Activated CD4-positive, alpha-beta T cell treated with anti-CD3 and anti-CD28 coated beads, Interleukin-2, amount 10 ng/mL, durations not matched to agents 24 days and 14 days (primary cell): ENCODE data around the gene MTSS2. TPM values are rescaled to one million over a fixed set of nuclear protein-coding genes. Genes with fewer than 3 reads are reported as not detected.
A peak's percentile ranks its signal among the peaks of the same experiment; 100 is the strongest.

Experiments used
- DNase-seq: peaks from one replicate; pipeline ENCODE4 v3.0.0; 2022
- H3K27ac Mint-ChIP-seq: one replicate; pipeline ENCODE4 v1.8.0; 2022; ENCODE audit warnings: mild to moderate bottlenecking, mixed read lengths
- H3K27me3 Mint-ChIP-seq: one replicate; pipeline ENCODE4 v1.8.0; 2022; ENCODE audit warnings: mixed read lengths
- H3K36me3 Mint-ChIP-seq: one replicate; pipeline ENCODE4 v1.8.0; 2022; ENCODE audit warnings: low read depth, mild to moderate bottlenecking, mixed read lengths
- H3K4me1 Mint-ChIP-seq: one replicate; pipeline ENCODE4 v1.8.0; 2021; ENCODE audit warnings: mixed read lengths
- H3K4me3 Mint-ChIP-seq: one replicate; pipeline ENCODE4 v1.8.0; 2022; ENCODE audit warnings: mild to moderate bottlenecking, moderate library complexity, mixed read lengths
- H3K9me3 Mint-ChIP-seq: one replicate; pipeline ENCODE4 v1.8.0; 2021; ENCODE audit warnings: mixed read lengths
- intact Hi-C: fragments of 100-400 bp; cut with micrococcal nuclease; formaldehyde crosslinking; loops from one replicate; pipeline ENCODE4 v1.15.1; 2023
- total RNA-seq: library from RNA; stranded (reverse); gene quantifications from 2 replicates; pipeline ENCODE4 v1.2.3, GENCODE V29; 2022

The MTSS2 gene
- total RNA-seq = 2.6 and 3.7 TPM in 2 replicates

- Mint-ChIP-seq H3K27ac (no peak within 1 kb of the TSS), H3K36me3 (no peaks in the 10 kb centered on the region), H3K4me3 (peak within 1 kb of the TSS; percentile 59), H3K9me3 (no peaks in the 10 kb centered on the region), H3K4me1 (no peaks in the 10 kb centered on the region), H3K27me3 (peaks cover 25% of the 10 kb centered on the region)
- DNase-seq = peak; percentile 75
- intact Hi-C loops = no loop called here
Measured at GRCh38 chr16:70685938-70686375, at the start of gene MTSS2. TSS of gene MTSS2 (minus strand) at chr16:70686053. CDS start at chr16:70685791, 262 bp downstream.

- peak; percentile 64 for DNase-seq
- no peak overlapping the region for H3K4me3 Mint-ChIP-seq
- peaks cover 52% of the 10 kb centered on the region for H3K4me1 Mint-ChIP-seq
- intact Hi-C loops = loop anchor here (5.0 kb wide), 1 partner anchor 38 kb away; no protein-coding TSS in a partner anchor
- H3K9me3 Mint-ChIP-seq = no peaks in the 10 kb centered on the region
- peaks cover 31% of the 10 kb centered on the region for H3K36me3 Mint-ChIP-seq
- H3K27ac Mint-ChIP-seq = peak overlapping the region; percentile 8
- H3K27me3 Mint-ChIP-seq = no peaks in the 10 kb centered on the region
Measured at GRCh38 chr16:70735141-70735979, 49.5 kb upstream of the MTSS2 start.

GRCh38 chr16:70734522-70735095 lies 48.8 kb upstream of the MTSS2 start:
- no peaks in the 10 kb centered on the region for H3K9me3 Mint-ChIP-seq
- H3K27me3 Mint-ChIP-seq = no peaks in the 10 kb centered on the region
- peaks cover 34% of the 10 kb centered on the region for H3K36me3 Mint-ChIP-seq
- peak overlapping the region; percentile 34 for H3K27ac Mint-ChIP-seq
- H3K4me3 Mint-ChIP-seq = no peak overlapping the region
- intact Hi-C loops = loop anchor here (5.0 kb wide), 1 partner anchor 37 kb away; no protein-coding TSS in a partner anchor
- DNase-seq = no peak
- H3K4me1 Mint-ChIP-seq = peaks cover 48% of the 10 kb centered on the region

- Mint-ChIP-seq H3K27me3 (no peaks in the 10 kb centered on the region), H3K36me3 (peaks cover 29% of the 10 kb centered on the region), H3K27ac (no peak overlapping the region), H3K4me3 (no peak overlapping the region), H3K9me3 (no peaks in the 10 kb centered on the region), H3K4me1 (peaks cover 14% of the 10 kb centered on the region)
- no peak for DNase-seq
- intact Hi-C loops = no loop called here
Measured at GRCh38 chr16:70730944-70731343, 45.1 kb upstream of the MTSS2 start.

- intact Hi-C loops = no loop called here
- H3K4me1 Mint-ChIP-seq = peaks cover 9% of the 10 kb centered on the region
- DNase-seq = no peak
- H3K27me3 Mint-ChIP-seq = no peaks in the 10 kb centered on the region
- H3K27ac Mint-ChIP-seq = no peak overlapping the region
- peaks cover 26% of the 10 kb centered on the region for H3K36me3 Mint-ChIP-seq
- no peak overlapping the region for H3K4me3 Mint-ChIP-seq
- no peaks in the 10 kb centered on the region for H3K9me3 Mint-ChIP-seq
Measured at GRCh38 chr16:70730031-70730430, 44.2 kb upstream of the MTSS2 start.

GRCh38 chr16:70729292-70729691 lies 43.4 kb upstream of the MTSS2 start:
- H3K9me3 Mint-ChIP-seq = no peaks in the 10 kb centered on the region
- intact Hi-C loops = no loop called here
- H3K36me3 Mint-ChIP-seq = peaks cover 19% of the 10 kb centered on the region
- DNase-seq = no peak
- peaks cover 5% of the 10 kb centered on the region for H3K4me1 Mint-ChIP-seq
- no peak overlapping the region for H3K27ac Mint-ChIP-seq
- H3K4me3 Mint-ChIP-seq = no peak overlapping the region
- no peaks in the 10 kb centered on the region for H3K27me3 Mint-ChIP-seq

GRCh38 chr16:70728150-70728549 lies 42.3 kb upstream of the MTSS2 start:
- Mint-ChIP-seq H3K27me3 (no peaks in the 10 kb centered on the region), H3K9me3 (no peaks in the 10 kb centered on the region), H3K27ac (no peak overlapping the region), H3K4me1 (peaks cover 5% of the 10 kb centered on the region), H3K36me3 (peaks cover 18% of the 10 kb centered on the region), H3K4me3 (no peak overlapping the region)
- intact Hi-C loops = no loop called here
- no peak for DNase-seq

- Mint-ChIP-seq H3K27ac (no peak overlapping the region), H3K27me3 (no peaks in the 10 kb centered on the region), H3K4me3 (no peak overlapping the region), H3K36me3 (peaks cover 14% of the 10 kb centered on the region), H3K4me1 (peaks cover 5% of the 10 kb centered on the region), H3K9me3 (no peaks in the 10 kb centered on the region)
- intact Hi-C loops = no loop called here
- DNase-seq = no peak
Measured at GRCh38 chr16:70726892-70727361, 41.1 kb upstream of the MTSS2 start.

- Mint-ChIP-seq H3K4me3 (no peak overlapping the region), H3K9me3 (no peaks in the 10 kb centered on the region), H3K4me1 (peaks cover 1% of the 10 kb centered on the region), H3K27ac (no peak overlapping the region), H3K27me3 (no peaks in the 10 kb centered on the region), H3K36me3 (peaks cover 10% of the 10 kb centered on the region)
- intact Hi-C loops = no loop called here
- no peak for DNase-seq
Measured at GRCh38 chr16:70725912-70726828, 40.3 kb upstream of the MTSS2 start.

GRCh38 chr16:70725024-70725911 lies 39.4 kb upstream of the MTSS2 start:
- H3K27me3 Mint-ChIP-seq = no peaks in the 10 kb centered on the region
- no peak overlapping the region for H3K27ac Mint-ChIP-seq
- no peak overlapping the region for H3K4me3 Mint-ChIP-seq
- H3K36me3 Mint-ChIP-seq = peaks cover 9% of the 10 kb centered on the region
- intact Hi-C loops = no loop called here
- peaks cover 2% of the 10 kb centered on the region for H3K4me1 Mint-ChIP-seq
- DNase-seq = no peak
- H3K9me3 Mint-ChIP-seq = no peaks in the 10 kb centered on the region

GRCh38 chr16:70724146-70725023 lies 38.5 kb upstream of the MTSS2 start:
- no peak overlapping the region for H3K27ac Mint-ChIP-seq
- DNase-seq = no peak
- H3K36me3 Mint-ChIP-seq = peaks cover 11% of the 10 kb centered on the region
- peaks cover 2% of the 10 kb centered on the region for H3K4me1 Mint-ChIP-seq
- intact Hi-C loops = no loop called here
- no peaks in the 10 kb centered on the region for H3K27me3 Mint-ChIP-seq
- no peak overlapping the region for H3K4me3 Mint-ChIP-seq
- no peaks in the 10 kb centered on the region for H3K9me3 Mint-ChIP-seq

GRCh38 chr16:70723740-70724145 lies 37.9 kb upstream of the MTSS2 start:
- peaks cover 2% of the 10 kb centered on the region for H3K4me1 Mint-ChIP-seq
- peaks cover 12% of the 10 kb centered on the region for H3K36me3 Mint-ChIP-seq
- no peak overlapping the region for H3K27ac Mint-ChIP-seq
- intact Hi-C loops = no loop called here
- H3K9me3 Mint-ChIP-seq = no peaks in the 10 kb centered on the region
- no peak overlapping the region for H3K4me3 Mint-ChIP-seq
- DNase-seq = no peak
- no peaks in the 10 kb centered on the region for H3K27me3 Mint-ChIP-seq
